H9 (cell line): ENCODE data around the gene BBX. TPM values are rescaled to one million over a fixed set of nuclear protein-coding genes. Genes with fewer than 3 reads are reported as not detected.

Source experiments
- DNase-seq: peaks from one replicate; pipeline ENCODE4 v3.0.0-alpha.2; 2017
- H2AFZ ChIP-seq: one replicate; pipeline ENCODE4 v1.6.1; 2013; ENCODE audit warnings: mild to moderate bottlenecking, low read length, control low read depth, moderate library complexity
- H2AK5ac ChIP-seq: 2 replicates; pipeline ENCODE4 v1.6.1; 2013; ENCODE audit warnings: low read length, control low read depth, mixed read lengths; ENCODE audit not compliant: insufficient read length
- H2BK120ac ChIP-seq: one replicate; pipeline ENCODE4 v1.6.1; 2013; ENCODE audit warnings: low read depth, mild to moderate bottlenecking, low read length, control low read depth, inconsistent platforms; ENCODE audit not compliant: poor library complexity, severe bottlenecking
- H2BK12ac ChIP-seq: 2 replicates; pipeline ENCODE4 v1.6.1; 2013; ENCODE audit warnings: low read length, control low read depth, mixed read lengths, low read depth; ENCODE audit not compliant: insufficient read length
- H2BK15ac ChIP-seq: 2 replicates; pipeline ENCODE4 v1.6.1; 2013; ENCODE audit warnings: low read depth, low read length, control low read depth
- H2BK20ac ChIP-seq: one replicate; pipeline ENCODE4 v1.6.1; 2013; ENCODE audit warnings: low read depth, mild to moderate bottlenecking, low read length, control low read depth, inconsistent platforms; ENCODE audit not compliant: poor library complexity, severe bottlenecking
- H2BK5ac ChIP-seq: 2 replicates; pipeline ENCODE4 v1.6.1; 2013; ENCODE audit warnings: low read length, control low read depth, mixed read lengths; ENCODE audit not compliant: insufficient read length
- H3K14ac ChIP-seq: 2 replicates; pipeline ENCODE4 v1.6.1; 2013; ENCODE audit warnings: low read length, control low read depth; ENCODE audit not compliant: insufficient read depth
- H3K18ac ChIP-seq: 2 replicates; pipeline ENCODE4 v1.6.1; 2013; ENCODE audit warnings: low read depth, mild to moderate bottlenecking, mixed read lengths, low read length, control low read depth; ENCODE audit not compliant: insufficient read length
- H3K23ac ChIP-seq: 2 replicates; pipeline ENCODE4 v1.6.1; 2013; ENCODE audit warnings: low read length, control low read depth, mixed read lengths, low read depth; ENCODE audit not compliant: insufficient read length
- H3K23me2 ChIP-seq: 2 replicates; pipeline ENCODE4 v1.6.1; 2013; ENCODE audit warnings: low read depth, mild to moderate bottlenecking, mixed read lengths, low read length, control low read depth; ENCODE audit not compliant: insufficient read length, poor library complexity, severe bottlenecking
- H3K27ac ChIP-seq: 2 replicates; pipeline ENCODE4 v1.5.1; 2013; ENCODE audit warnings: low read length, control low read depth, mixed read lengths, low read depth; ENCODE audit not compliant: insufficient read length
- H3K27me3 ChIP-seq: 2 replicates; pipeline ENCODE4 v1.6.1; 2013; ENCODE audit warnings: low read length, control low read depth, inconsistent platforms; ENCODE audit not compliant: insufficient read depth
- H3K4ac ChIP-seq: 2 replicates; pipeline ENCODE4 v1.6.1; 2013; ENCODE audit warnings: low read depth, mild to moderate bottlenecking, control low read depth, inconsistent platforms, low read length, moderate library complexity
- H3K4me1 ChIP-seq: 2 replicates; pipeline ENCODE4 v1.6.1; 2013; ENCODE audit warnings: low read length, control low read depth, inconsistent platforms; ENCODE audit not compliant: insufficient read depth
- H3K4me2 ChIP-seq: 2 replicates; pipeline ENCODE4 v1.6.1; 2013; ENCODE audit warnings: low read length, control low read depth, mixed read lengths; ENCODE audit not compliant: insufficient read length, insufficient read depth
- H3K56ac ChIP-seq: 2 replicates; pipeline ENCODE4 v1.6.1; 2013; ENCODE audit warnings: low read depth, mild to moderate bottlenecking, mixed read lengths, low read length, control low read depth; ENCODE audit not compliant: insufficient read length
- H3K79me1 ChIP-seq: 2 replicates; pipeline ENCODE4 v1.6.1; 2013; ENCODE audit warnings: low read depth, mild to moderate bottlenecking, moderate library complexity, low read length, control low read depth, inconsistent platforms; ENCODE audit not compliant: insufficient read depth, poor library complexity, severe bottlenecking
- H3K79me2 ChIP-seq: 2 replicates; pipeline ENCODE4 v1.6.1; 2013; ENCODE audit warnings: low read length, control low read depth, inconsistent platforms; ENCODE audit not compliant: insufficient read depth
- H3K9ac ChIP-seq: 2 replicates; pipeline ENCODE4 v1.6.1; 2013; ENCODE audit warnings: low read length, control low read depth, mixed read lengths; ENCODE audit not compliant: insufficient read length; ENCODE audit errors: extremely low read depth
- H3K9me3 ChIP-seq: one replicate; pipeline ENCODE4 v1.6.1; 2013; ENCODE audit warnings: low read depth, low read length, inconsistent platforms; ENCODE audit not compliant: control insufficient read depth
- H3T11ph ChIP-seq: one replicate; pipeline ENCODE4 v1.6.1; 2013; ENCODE audit warnings: mild to moderate bottlenecking, low read length, control low read depth, inconsistent platforms
- H4K20me1 ChIP-seq: one replicate; pipeline ENCODE4 v1.6.1; 2013; ENCODE audit not compliant: control insufficient read depth, insufficient read length, insufficient read depth
- H4K5ac ChIP-seq: 2 replicates; pipeline ENCODE4 v1.6.1; 2013; ENCODE audit warnings: low read depth, mild to moderate bottlenecking, mixed read lengths, low read length, control low read depth; ENCODE audit not compliant: insufficient read length
- H4K8ac ChIP-seq: replicated peaks from 2 replicates; pipeline ENCODE4 v1.6.1; 2013; ENCODE audit warnings: low read length, control low read depth, mixed read lengths, low read depth; ENCODE audit not compliant: insufficient read length
- H4K91ac ChIP-seq: 2 replicates; pipeline ENCODE4 v1.6.1; 2013; ENCODE audit warnings: low read depth, mild to moderate bottlenecking, moderate library complexity, mixed read lengths, low read length, control low read depth; ENCODE audit not compliant: insufficient read length
- H3K27ac Mint-ChIP-seq, 3 experiments: 2 replicates in 2 of 3; 3 replicates in 1 of 3; pipeline ENCODE4 v1.8.0; 2020 to 2021; ENCODE audit warnings: mixed read lengths in 3 of 3, mild to moderate bottlenecking in 1 of 3, moderate library complexity in 1 of 3
- H3K27me3 Mint-ChIP-seq: 2 replicates; pipeline ENCODE4 v1.8.0; 2021; ENCODE audit warnings: low read depth, mild to moderate bottlenecking, moderate library complexity, mixed read lengths
- H3K36me3 Mint-ChIP-seq, 3 experiments: 2 replicates in 2 of 3; 3 replicates in 1 of 3; pipeline ENCODE4 v1.8.0; 2020 to 2021; ENCODE audit warnings: low read depth in 3 of 3, mixed read lengths in 3 of 3; ENCODE audit not compliant: insufficient read depth in 1 of 3
- H3K4me1 Mint-ChIP-seq, 2 experiments: 2 replicates each; pipeline ENCODE4 v1.8.0; 2020; ENCODE audit warnings: mixed read lengths in 2 of 2
- H3K4me3 Mint-ChIP-seq, 2 experiments: 2 replicates in 1 of 2; 3 replicates in 1 of 2; pipeline ENCODE4 v1.8.0; 2020 to 2021; ENCODE audit warnings: mild to moderate bottlenecking in 2 of 2, mixed read lengths in 2 of 2, moderate library complexity in 1 of 2
- H3K9me3 Mint-ChIP-seq, 2 experiments: 2 replicates in 1 of 2; 3 replicates in 1 of 2; pipeline ENCODE4 v1.8.0; 2020; ENCODE audit warnings: mild to moderate bottlenecking in 2 of 2, mixed read lengths in 2 of 2, moderate library complexity in 1 of 2
- WGBS: extraction: QIAGEN DNeasy Blood & Tissue Kit; methylation state at CpG from one replicate; pipeline ENCODE4 v1.1.7; 2013; ENCODE audit warnings: missing lambda C conversion rate, low lambda C conversion rate, mixed read lengths; ENCODE audit not compliant: insufficient read length; ENCODE audit errors: extremely low coverage; 5-methylcytosine and 5-hydroxymethylcytosine counted together
- total RNA-seq: library from RNA; stranded (reverse); gene quantifications from 2 replicates; pipeline ENCODE4 v1.2.1, GENCODE V29; 2021
- TF ChIP-seq, protein P1 (sequence below): fragments of 200-600 bp; sonication (generic); conservative IDR thresholded peaks from 3 replicates; pipeline ENCODE4 v1.8.0; 2021; ENCODE audit warnings: antibody characterized with exemption, mild to moderate bottlenecking

BBX gene
- total RNA-seq, 1 experiment from 2014 or later: 34.8 TPM

DNA sequence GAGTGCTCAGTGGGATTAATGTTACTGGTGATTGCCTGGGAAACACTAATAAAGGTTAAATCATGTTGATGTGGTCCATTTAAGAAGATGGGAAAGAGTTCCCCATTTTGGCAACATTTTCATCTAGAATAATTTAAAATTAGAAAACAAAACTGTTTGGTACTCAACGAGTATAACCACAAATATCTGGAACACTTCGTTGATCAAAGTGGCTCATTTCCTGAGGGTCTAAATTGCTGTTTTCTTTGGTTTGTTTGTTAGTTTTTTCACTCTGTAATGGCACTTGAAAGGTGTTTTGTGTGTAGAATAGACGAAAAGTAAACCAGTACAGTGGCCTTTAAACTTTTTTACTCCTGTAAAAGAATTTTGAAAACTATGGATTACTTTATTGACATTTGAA, 73.9 kb downstream of the BBX start:
- peaks cover 0 to 13% (median 2%) of the 10 kb centered on the region in 3 experiments; a peak in 3 of 7 replicates for H3K36me3 Mint-ChIP-seq
- Histone ChIP-seq H3T11ph (no peak overlapping the region), H4K8ac (no peak overlapping the region), H3K14ac (no peak overlapping the region), H3K4me2 (no peak overlapping the region), H4K5ac (no peak overlapping the region), H4K91ac (no peak overlapping the region), H2AK5ac (no peak overlapping the region), H2BK120ac (no peak overlapping the region), H3K56ac (no peak overlapping the region), H2BK12ac (no peak overlapping the region), H3K9me3 (no peaks in the 10 kb centered on the region), H2BK15ac (no peak overlapping the region), H3K18ac (no peak overlapping the region), H2AFZ (no peak overlapping the region), H3K4ac (no peak overlapping the region), H3K79me2 (no peaks in the 10 kb centered on the region), H3K23ac (no peak overlapping the region), H3K27ac (no peak overlapping the region), H2BK5ac (no peak overlapping the region), H3K23me2 (no peaks in the 10 kb centered on the region), H3K4me1 (no peaks in the 10 kb centered on the region), H3K27me3 (no peaks in the 10 kb centered on the region), H3K79me1 (peaks cover 3% of the 10 kb centered on the region), H3K9ac (no peak overlapping the region), H4K20me1 (no peaks in the 10 kb centered on the region), H2BK20ac (no peak overlapping the region)
- DNase-seq: no peak
- peaks cover 0 to 5% of the 10 kb centered on the region in 2 experiments; a peak in 1 of 5 replicates for H3K9me3 Mint-ChIP-seq
- no peaks in the 10 kb centered on the region for H3K27me3 Mint-ChIP-seq
- H3K4me1 Mint-ChIP-seq: peaks cover 55 to 58% of the 10 kb centered on the region in 2 experiments
- TF ChIP-seq, protein P1, sequence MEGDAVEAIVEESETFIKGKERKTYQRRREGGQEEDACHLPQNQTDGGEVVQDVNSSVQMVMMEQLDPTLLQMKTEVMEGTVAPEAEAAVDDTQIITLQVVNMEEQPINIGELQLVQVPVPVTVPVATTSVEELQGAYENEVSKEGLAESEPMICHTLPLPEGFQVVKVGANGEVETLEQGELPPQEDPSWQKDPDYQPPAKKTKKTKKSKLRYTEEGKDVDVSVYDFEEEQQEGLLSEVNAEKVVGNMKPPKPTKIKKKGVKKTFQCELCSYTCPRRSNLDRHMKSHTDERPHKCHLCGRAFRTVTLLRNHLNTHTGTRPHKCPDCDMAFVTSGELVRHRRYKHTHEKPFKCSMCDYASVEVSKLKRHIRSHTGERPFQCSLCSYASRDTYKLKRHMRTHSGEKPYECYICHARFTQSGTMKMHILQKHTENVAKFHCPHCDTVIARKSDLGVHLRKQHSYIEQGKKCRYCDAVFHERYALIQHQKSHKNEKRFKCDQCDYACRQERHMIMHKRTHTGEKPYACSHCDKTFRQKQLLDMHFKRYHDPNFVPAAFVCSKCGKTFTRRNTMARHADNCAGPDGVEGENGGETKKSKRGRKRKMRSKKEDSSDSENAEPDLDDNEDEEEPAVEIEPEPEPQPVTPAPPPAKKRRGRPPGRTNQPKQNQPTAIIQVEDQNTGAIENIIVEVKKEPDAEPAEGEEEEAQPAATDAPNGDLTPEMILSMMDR: no peak
- H3K4me3 Mint-ChIP-seq: no peak overlapping the region
- WGBS: no CpG with 5 or more reads among the region's 3 CpGs
- H3K27ac Mint-ChIP-seq: peak overlapping the region in 2 of 3 experiments; percentile 70 to 81; a peak in 2 of 7 replicates
